IPS-NIHi7 (cell line): ENCODE results near the gene GPR107.
A peak's percentile ranks its signal among the peaks of the same experiment; 100 is the strongest.
"Not testable (repeated sequence)": the region's sequence is repeated elsewhere in the genome, so short reads cannot be mapped to it uniquely, and the experiment has no call there.

Experiments used
- DNase-seq: peaks from one replicate; pipeline ENCODE4 v3.0.0; 2012; ENCODE audit warnings: mixed read lengths; ENCODE audit errors: extremely low spot score

GPR107 gene

DNA sequence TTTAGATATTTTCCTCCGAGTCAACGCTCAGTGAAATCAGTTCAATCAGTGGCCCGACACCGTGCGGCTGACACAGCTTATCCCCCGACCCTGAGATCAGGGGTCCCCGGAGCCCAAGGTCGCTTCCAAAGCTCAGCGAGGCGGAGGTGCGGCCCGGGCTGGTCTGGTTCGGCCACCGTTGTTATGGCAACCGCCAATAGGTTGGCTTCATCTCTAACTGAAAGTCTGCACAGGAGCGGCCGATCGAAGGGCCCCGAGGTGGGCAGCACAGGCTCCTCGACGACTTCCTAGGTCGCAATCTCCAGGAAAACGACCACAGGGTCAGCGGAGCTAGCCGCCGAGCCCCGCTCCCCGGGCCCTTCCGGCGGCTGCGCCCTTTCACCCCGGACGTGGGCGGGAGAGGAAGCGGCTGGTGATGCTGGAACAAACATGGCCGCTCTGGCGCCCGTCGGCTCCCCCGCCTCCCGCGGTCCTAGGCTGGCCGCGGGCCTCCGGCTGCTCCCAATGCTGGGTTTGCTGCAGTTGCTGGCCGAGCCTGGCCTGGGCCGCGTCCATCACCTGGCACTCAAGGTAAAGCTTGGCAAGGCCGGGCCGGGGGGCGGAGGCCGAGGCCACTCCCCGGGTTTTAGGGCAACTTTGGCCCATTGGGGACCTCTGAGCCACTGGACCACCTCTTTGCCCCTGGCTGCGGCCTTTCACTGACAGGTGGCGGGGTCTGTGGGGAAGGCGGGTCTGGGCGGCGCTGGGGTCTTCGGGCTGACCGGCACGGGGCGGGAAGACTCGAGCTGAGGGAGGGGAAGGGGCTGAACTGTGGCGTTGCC is at the start of gene GPR107:
Gene GPR107 (plus strand): TSS at position 403 of the 821 bp plus-strand sequence. CDS start 27 bp downstream, at position 430.
- peak; percentile 91 for DNase-seq

DNA sequence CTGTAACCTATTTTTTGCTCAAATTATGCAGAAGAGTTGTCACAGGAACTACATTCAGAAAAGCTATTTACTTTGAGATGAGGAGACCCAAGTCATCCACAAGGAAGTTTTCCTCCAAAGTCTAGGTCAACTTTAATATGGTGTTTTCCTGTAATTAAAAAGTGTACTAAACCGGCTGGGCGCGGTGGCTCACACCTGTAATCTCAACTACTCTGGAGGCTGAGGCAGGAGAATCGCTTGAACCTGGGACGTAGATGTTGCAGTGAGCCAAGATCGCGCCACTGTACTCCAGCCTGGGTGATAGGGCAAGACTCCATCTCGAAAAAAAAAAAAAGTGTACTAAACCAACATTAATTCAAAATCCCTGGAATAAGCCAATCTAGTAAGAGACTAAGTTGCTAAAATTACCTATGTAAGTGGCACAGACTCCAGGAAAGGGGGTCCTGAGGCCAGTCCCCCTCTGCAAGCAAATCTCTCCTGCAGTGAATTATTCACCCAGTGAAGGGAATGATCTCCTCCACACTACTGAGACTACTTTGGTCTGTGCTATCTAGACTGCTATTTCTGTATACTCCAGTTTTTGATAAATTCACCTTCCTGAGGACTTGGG is 49.7 kb upstream of the GPR107 start:
- no peak for DNase-seq

DNA sequence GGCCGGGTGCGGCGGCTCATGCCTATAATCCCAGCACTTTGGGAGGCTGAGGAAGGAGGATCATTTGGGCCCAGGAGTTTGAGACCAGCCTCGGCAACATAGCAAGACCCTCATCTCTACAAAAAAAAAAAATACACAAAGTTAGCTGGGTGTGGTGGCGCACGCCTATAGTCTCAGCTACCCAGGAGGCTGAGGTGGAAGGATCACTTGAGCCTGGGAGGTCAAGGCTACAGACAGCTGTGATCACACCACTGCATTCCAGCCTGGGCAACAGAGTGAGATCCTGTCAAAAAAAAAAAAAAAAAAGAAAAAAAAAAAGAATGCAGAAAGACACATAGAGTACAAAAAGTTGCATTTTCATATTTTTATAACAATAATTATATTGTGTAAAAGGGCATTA is 46.8 kb upstream of the GPR107 start:
- not testable (repeated sequence) for DNase-seq

DNA sequence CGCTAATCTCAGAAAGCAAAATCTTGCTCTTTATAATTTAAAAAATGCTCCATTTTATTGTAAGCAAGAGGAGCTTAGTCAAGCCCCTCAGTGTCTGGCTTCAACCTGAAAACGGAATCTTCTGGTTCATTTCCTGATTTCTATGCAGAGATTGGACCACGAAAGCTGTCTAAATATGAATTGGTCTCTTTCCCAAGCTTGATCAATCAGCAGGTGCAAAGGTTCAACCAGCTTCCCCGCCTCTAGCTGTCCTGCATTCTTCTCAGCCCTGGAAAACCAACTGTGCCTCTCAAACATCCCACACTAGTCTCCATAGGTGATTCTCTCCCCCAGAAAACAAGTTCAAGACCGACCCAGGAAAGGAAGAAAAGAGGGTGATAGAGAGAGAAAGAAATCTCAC is 45.2 kb upstream of the GPR107 start:
- DNase-seq, result no peak

DNA sequence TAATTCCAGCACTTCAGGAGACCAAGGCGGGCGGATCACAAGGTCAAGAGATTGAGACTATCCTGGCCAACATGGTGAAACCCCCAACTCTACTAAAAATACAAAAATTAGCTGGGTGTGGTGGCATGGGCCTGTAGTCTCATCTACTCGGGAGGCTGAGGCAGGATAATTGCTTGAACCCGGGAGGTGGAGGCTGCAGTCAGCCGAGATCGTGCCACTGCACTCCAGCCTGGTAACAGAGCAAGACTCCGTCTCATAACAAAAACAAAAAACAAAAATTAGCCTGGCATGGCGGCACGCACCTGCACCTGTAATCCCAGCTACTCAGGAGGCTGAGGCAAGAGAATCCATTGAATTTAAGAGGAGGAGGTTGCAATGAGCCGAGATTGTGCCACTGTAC is 44.2 kb upstream of the GPR107 start:
- DNase-seq, result not testable (repeated sequence)

DNA sequence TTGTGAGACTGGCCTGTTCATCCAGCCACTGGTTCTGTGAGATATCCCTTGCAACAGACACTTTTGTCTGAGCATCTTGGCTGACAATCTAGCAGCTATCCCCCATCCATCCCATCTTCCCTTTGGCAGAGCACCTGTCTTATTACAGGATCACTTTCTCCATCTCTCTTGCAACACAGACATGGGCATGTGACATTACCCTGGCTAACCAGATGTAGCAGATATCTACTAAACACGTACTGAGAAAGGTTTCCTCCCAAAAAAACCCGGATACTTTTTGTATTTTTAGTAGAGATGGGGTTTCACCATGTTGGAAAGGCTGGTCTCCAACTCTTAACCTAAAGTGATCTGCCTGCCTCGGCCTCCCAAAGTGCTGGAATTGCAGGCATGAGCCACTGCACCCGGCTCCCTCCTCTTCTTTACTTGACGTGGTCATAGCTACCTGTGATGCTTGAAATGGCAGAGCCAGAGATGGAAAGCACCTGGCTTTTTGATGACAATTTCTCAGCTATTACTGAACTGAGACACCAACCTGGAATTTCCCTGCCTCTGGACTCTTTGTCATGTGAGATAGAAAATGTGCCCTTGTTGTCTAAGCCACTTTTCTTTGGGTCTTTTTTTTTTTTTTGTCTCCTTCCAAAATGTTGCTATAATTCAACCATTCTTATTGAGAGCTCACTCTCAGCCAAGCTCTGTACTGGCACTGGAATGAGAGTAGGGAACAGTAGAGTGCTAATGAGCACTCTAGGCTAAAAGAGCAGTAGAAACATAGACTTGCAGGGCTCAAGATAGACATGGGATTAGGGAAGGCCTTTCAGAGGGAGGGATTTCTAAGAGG is 43.3 kb upstream of the GPR107 start:
- DNase-seq, result no peak

DNA sequence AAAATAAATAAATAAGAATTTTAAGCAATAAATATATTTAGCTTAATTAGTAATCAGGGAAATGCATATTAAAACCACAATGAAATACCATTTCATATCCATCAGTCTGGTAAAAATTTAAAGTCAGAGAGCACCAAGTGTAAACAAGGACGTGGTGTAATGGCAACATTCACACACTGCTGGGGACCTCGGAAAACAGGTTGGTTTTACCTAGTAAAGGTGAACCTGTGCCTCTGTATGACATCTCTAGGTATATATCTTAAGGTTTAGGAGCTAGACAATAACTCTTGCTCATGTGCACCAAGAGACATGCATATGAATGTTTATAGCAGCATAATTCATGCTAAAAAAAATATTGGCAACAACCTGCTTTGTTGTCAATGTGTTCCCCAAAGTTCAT is 40.4 kb upstream of the GPR107 start:
- no peak for DNase-seq

DNA sequence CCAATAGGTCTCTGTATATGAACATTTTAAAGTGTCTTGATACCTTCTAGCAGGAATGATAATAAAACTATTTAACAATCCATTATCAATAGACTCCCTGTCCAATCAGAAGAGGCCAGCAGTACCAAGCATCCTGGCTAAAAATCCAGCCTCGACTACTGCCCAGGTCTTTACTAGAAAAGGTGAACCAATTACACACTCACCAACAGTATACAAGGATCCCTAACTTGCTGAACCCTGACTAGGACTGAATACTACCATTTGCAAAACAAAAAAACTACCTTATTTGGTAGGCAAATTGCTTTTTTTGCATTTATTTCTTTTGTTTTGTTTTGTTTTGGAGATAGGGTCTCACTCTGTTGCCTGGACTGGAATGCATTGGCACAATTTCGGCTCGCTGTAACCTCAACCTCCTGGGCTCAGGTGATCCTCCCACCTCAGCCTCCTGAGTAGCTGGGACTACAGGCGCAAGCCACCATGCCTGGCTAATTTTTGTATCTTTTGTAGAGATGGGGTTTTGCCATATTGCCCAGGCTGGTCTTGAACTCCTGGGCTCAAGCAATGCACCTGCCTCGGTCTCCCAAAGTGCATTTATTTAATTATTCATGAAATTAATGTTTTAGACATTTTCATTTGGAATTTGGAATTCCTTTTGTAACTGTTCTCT is 38.2 kb upstream of the GPR107 start:
- DNase-seq, result no peak

DNA sequence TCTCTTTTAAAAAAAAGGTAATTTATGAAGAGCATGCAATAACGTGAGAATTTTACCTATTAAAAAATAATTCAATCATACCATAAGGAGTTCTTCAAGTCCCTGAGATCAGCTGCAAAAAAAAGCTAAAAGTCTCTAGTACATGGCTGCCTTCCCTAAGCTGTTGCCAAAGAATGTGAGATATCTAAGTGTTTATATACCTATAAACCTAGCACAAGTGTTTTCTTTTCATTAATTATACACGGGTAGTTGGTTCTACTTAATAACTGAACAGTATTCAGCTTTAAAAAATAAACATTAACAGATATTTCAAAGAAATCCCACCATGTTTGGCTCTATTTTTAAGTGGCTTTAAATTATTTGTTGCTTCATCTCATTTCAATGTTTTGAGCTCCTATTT is 36.6 kb upstream of the GPR107 start:
- no peak for DNase-seq

DNA sequence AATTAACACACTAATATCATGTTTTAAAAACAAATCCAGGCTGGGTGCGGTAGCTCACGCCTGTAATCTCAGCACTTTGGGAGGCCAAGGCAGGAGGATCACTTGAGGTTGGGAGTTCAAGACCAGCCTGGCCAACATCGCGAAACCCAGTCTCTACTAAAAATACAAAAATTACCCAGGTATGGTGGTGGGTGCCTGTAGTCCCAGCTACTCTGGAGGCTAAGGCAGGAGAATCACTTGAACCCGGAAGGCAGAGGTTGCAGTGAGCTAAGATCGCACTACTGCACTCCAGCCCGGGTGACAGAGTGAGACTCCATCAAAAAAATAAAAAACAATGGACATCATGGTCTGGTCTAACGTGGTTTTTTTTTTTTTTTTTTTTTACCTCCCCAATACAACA is 36.2 kb upstream of the GPR107 start:
- DNase-seq, result not testable (repeated sequence)

DNA sequence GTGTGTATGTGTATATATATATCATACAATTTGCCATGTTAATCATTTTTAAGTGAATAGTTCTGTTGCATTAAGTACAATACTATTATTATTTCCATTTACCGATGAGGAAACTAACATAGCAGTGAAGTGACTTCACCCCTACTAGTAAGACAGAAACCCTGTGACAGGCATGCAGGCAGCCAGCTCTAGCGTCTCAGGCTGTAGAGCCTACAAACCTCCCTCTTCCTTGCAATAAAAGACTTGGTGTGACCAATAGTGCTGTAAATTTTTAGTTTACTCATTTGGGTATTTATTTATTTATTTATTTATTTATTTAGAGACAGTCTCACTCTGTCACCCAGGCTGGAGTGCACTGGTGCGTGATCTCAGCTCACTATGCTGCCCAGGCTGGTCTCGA is 35.4 kb upstream of the GPR107 start:
- DNase-seq, result no peak

DNA sequence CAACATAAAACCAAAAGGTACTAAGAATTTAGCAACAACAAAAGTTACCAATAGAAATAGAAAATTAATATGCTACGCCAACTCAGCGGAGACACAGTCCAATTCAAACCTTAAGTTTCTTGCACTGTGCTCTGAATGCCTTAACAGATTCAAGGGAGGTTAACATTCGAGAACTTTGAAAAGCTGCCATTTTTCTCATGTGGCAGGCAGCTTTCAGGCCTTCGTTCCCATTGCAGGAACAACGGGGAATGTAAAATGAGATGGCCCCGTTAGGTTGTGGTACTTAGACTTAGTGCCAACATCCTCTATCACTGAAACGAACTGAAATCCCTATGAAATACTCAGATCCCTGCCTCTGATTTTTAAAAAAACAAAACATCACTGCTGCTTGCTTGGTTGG is 33.1 kb upstream of the GPR107 start:
- DNase-seq, result no peak

DNA sequence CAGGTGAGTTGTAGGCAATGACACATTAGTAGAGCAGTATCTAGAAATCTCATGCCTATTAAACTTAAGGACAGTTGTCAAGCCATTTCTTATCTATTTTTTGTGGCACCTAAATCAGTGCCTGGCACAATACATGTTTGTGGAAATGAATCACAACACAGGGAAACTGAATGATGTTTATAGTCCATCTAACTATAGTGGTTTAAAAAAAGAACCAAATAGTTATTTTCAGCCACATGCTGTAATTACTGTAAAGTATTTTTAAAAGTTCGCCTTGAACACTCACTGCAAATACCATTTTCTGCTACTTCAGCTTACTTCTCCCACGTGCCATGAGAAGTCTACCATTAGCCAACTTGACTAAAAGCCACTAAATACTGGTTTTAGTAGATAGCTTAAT is 32.6 kb upstream of the GPR107 start:
- DNase-seq, result no peak

DNA sequence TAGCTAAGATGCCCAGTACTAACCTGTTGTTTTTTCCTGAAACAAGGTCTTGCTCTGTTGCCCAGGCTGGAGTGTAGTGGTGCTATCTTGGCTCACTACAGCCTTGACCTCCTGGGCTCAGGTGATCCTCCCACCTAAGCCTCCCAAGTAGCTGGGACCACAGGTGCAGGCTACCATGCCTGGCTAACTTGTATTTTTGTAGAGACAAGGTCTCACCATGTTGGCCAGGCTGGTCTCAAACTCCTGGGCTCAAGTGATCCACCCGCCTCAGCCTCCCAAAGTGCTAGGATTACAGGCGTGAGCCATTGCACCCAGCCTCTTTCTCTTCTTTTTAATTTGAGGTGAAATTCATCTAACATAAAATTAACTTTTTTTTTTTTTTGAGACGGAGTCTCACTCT is 31.9 kb upstream of the GPR107 start:
- DNase-seq, result not testable (repeated sequence)

DNA sequence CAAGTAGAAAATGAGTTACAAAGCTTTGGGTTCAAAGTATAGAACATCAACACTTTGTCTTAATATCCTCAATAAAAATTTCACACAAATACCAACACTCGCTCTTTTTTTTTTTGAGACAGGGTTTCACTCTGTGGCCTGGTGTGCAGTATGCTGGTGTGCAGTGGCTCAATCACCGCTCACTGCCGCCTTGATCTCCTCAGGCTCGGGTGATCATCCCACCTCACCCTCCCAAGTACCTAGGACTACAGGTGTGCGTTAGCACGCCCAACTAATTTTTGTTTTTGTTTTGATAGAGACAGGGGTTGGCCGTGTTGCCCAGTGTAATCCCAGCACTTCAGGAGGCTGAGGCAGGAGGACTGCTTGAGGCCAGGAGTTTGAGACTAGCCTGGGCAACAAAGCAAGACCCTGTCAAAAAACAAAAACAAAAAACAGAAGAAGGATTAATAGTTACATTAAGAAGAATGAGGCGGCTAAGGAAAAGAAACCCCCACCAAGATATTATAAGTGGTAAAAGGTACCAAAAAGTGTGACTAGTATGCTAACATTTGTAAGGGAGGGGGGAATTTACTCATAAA is 31.1 kb upstream of the GPR107 start:
- no peak for DNase-seq

DNA sequence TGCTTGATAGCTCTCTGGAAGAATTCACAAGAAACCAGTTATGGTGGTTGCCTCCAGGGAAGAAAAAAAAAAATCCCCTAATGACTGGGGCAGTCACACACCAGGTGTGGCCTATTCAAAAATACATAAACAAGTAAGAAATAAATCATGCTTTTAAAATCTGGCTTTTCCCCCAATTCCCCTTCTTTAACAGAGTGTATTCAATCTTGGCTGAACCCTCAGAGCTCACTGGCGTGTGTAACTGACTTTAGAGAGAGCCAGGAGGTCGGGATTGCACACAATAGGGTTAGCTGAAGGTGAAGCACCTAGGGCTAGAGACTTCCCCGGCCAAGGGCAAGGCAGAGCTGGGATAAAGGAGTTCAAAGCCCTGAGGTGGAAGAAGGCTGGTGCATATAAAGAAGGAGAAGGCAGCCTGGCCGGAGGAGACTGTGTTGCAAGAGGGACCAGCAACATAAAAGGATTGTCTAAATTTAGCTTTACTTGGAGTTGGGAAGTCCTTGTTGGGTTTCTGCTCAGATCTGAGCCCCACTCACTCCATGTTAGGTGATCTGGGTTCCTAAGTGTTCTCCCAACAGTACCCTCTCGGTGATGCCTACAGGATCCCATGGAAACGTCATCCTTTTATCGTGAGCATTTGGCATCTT is 30.4 kb upstream of the GPR107 start:
- no peak for DNase-seq

DNA sequence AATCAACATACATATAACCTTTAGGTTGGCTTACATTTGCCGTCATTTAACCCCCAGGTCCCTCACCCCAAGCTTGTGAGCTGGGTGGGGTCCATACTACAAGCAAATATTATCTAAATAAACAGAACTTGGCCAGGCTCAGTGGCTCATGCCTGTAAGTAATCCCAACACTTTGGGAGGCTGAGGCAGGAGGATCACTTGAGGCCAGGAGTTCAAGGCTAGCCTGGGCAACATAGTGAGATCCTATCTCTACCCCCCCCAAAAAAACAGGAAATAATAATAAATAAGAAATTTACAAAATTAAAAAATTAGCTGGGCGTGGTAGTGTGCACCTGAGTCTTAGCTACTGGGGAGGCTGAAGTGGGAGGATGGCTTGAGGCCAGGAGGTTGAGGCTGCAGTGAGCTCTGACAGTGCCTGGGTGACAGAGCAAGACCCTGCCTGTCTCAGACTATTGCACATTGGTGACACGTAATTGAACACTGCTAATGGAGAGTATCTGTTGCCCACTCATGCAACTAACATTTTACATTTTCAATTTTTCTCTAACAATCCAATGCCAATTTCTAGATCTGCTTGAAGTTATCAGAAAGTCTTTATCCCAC is 29.6 kb upstream of the GPR107 start:
- DNase-seq, result no peak

DNA sequence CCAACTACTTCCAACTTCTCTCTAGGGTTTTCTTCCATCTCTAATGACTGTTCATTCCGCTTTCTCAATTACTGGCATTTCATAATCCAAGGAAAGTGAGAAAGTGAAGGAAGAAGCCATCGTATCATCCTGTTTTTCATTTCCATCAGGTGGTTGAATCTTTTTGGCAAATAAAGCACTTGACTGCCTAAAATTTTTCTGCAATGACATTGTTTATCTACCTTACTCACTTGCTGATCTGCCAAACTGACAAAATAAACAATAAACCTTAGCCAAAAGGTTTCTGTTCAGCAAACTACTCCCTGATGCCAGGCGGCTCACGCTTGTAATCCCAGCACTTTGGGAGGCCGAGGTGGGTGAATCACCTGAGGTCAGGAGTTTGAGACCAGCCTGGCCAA is 29.1 kb upstream of the GPR107 start:
- no peak for DNase-seq

DNA sequence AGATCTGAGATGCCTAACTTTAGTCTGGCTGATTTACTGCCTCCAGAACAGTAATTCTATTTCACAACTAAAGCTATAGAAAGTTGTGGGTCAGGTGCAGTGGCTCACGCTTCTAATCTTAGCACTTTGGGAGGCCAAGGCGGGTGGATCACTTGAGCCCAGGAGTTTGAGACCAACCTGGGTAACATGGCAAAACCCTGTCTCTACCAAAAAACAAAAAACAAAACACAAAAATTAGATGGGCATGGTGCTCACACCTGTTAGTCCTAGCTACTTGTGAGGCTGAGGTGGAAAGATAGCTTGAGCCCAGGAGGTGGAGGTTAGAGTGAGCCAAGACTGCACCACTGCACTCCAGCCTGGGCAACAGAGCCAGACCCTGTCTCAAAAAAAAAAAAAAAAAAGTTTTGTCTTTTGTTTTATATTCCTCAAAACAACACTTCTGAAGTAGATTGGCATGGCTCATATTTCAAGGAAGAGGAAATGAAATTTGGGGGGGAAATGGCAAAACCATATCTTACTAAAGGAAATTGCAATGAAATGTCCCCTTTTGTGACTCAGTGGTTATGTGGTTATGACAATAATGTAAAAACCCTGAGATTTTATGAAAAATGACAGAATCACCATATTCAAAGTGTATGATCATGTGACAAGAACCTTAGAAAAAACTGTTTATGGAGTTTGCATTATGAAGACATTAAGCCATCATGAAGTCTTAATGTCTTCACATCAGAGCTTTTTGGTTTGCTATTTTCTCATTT is 26.9 kb upstream of the GPR107 start:
- DNase-seq, result no peak
